Cortex of kidney (tissue), 1 donor: ENCODE data around the gene ANKRD52.
A peak's percentile ranks its signal among the peaks of the same experiment; 100 is the strongest.
"Not testable (repeated sequence)": the region's sequence is repeated elsewhere in the genome, so short reads cannot be mapped to it uniquely, and the experiment has no call there.

ENCODE experiments used
- DNase-seq: peaks from one replicate; lab custom pipeline; 2025; lab: John Stamatoyannopoulos, UW

The ANKRD52 gene

GRCh38 chr12:56258068-56258819 is at the start of gene ANKRD52:
Gene ANKRD52 (minus strand): TSS chr12:56258384. CDS start chr12:56258269, 115 bp downstream.
- no peak for DNase-seq

GRCh38 chr12:56307221-56307965 is 49.2 kb upstream of the ANKRD52 start:
- no peak for DNase-seq

- DNase-seq: no peak
These were observed 46.8 kb upstream of the ANKRD52 start for GRCh38 chr12:56304872-56305590.

- no peak for DNase-seq
These were observed 46.1 kb upstream of the ANKRD52 start for GRCh38 chr12:56304276-56304675.

GRCh38 chr12:56300644-56301464 is 42.7 kb upstream of the ANKRD52 start:
- no peak for DNase-seq

GRCh38 chr12:56299853-56300643 is 41.9 kb upstream of the ANKRD52 start, which contains the start of gene CS:
Gene CS (minus strand): TSS chr12:56300330. CDS start chr12:56300201, 129 bp downstream.
- peak; percentile 54 for DNase-seq

- DNase-seq: no peak
These were observed 41.2 kb upstream of the ANKRD52 start for GRCh38 chr12:56299308-56299852.

GRCh38 chr12:56298828-56299227 is 40.6 kb upstream of the ANKRD52 start:
- DNase-seq: no peak

- no peak for DNase-seq
These were observed 39.2 kb upstream of the ANKRD52 start for GRCh38 chr12:56297400-56297799.

- DNase-seq: no peak
These were observed 38.1 kb upstream of the ANKRD52 start for GRCh38 chr12:56296295-56296694.

- no peak for DNase-seq
These were observed 35.6 kb upstream of the ANKRD52 start for GRCh38 chr12:56293795-56294194.

- no peak for DNase-seq
These were observed 30.7 kb upstream of the ANKRD52 start for GRCh38 chr12:56288705-56289387.

GRCh38 chr12:56286044-56286830 is 28.1 kb upstream of the ANKRD52 start:
- no peak for DNase-seq

- not testable (repeated sequence) for DNase-seq
These were observed 26.1 kb upstream of the ANKRD52 start for GRCh38 chr12:56284263-56284662.

GRCh38 chr12:56282579-56282978 is 24.4 kb upstream of the ANKRD52 start:
- no peak for DNase-seq

GRCh38 chr12:56282030-56282429 is 23.8 kb upstream of the ANKRD52 start:
- DNase-seq: no peak

- no peak for DNase-seq
These were observed 22.7 kb upstream of the ANKRD52 start for GRCh38 chr12:56280849-56281248.

GRCh38 chr12:56278905-56279304 is 20.7 kb upstream of the ANKRD52 start:
- no peak for DNase-seq

- no peak for DNase-seq
These were observed 16.1 kb upstream of the ANKRD52 start for GRCh38 chr12:56274299-56274698.
